GM21526 (cell line): ENCODE results near the gene DCAF10.
"Not testable (repeated sequence)": the region's sequence is repeated elsewhere in the genome, so short reads cannot be mapped to it uniquely, and the experiment has no call there.

Experiments used
- ATAC-seq: cut with Tn5 transposase; IDR thresholded peaks from one replicate; pipeline ENCODE4 v1.9.1; 2021; ENCODE audit warnings: moderate library complexity; ENCODE audit not compliant: unreplicated experiment, low FRiP score

The DCAF10 gene

DNA sequence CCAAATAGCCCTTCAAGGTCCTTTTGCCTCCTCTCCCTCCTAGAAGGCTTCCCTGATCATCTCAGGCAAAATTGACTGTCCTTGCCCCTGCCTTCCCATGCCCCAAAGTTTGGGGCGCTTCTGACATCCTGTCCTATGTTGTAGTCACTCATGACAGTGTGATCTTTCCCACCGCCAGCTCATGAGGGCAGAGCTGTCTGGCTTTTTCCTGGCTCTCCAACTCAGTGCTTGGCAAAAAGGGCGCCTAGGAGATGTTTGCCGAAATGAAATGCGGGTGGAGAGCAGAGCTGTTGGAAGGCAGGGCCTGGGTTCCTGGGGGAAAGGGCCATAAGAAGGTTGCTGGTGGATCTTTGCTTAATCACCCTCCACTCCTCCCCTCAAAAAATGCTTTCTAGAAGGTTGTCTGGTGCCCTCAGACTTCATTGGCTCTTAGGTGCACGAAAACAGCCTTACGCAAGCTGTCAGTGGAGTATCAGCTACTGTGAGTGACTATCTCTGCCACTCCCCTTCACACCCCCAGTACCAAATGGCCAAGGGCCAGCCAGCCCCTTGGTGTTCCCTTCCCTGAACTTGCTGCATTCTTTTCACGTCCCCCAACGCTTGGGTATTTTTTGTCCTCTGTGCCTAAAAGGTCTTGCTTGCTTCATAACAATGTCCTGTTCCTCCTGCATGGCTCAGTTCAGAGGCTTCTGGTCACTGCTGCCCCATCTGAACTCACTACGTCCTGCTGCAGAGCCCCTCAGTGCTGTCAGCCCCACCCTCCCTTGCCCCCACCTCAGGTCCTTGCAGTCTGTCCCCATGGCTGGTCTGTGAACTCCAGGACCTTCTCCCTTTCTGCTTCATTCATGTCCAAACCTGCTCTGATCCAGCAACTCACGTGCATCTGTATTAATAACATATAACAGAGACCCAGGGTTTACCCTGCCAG, 106.0 kb downstream of the DCAF10 start:
- no peak for ATAC-seq

DNA sequence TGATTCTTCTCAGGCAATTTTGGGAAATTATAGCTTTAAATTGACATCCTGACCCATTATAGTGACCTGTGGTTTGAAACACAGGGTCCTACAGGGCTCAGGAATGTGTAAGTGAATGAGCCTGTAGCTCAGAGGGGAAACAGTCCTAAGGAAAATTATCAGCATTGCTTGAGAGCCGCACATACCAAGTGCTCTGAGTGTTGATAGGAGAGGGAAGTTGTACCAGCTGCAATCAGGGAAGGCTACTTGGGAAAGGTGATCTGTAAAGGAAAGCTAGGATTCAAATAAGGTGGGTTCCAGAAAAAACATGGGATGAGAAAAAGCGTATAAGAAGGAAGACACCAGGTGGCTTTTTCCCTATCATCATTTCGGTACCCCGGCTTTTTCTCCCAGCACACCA, 107.7 kb downstream of the DCAF10 start:
- no peak for ATAC-seq

DNA sequence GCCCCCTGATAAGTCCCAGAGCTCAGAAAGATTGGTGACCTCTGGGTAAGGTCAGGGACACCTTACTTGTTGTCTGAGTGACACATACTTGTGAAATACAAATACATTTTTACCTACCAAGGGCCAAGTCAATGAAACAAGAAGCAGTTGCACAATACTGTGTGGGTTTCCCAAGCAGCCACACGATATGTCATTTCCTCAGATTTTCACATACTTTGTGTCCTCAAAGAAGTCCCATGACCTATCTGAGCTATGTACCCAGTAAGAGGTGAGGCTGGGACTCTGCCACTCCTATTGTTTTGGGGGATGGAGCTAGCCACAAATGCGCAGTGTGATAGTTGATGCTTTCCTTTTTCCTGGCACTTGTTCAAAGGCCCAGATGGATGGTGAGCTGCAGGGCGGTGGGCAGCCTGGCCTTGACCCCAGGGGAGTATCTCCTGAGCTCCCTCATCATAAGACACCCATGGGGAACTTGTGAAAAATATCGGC, 108.1 kb downstream of the DCAF10 start:
- no peak for ATAC-seq

DNA sequence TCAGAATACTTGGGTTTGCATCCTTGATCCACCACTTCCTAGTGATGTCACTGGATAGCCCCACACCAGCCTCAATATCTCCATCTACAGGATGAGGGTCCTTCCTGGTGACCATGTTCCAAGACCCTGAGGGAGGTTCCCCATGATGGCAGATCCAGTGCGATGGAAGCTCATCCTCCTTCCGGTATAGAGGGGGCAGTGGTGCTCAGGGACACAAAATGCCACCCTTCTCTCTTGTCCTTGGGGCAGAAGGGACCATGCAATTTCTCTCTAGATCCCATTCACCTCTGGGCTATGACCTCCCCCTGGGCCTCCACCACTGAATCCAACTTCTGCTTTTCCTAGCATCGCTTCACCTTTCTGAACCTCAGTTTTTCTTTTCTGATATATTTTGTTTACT, 108.7 kb downstream of the DCAF10 start:
- ATAC-seq, result no peak

DNA sequence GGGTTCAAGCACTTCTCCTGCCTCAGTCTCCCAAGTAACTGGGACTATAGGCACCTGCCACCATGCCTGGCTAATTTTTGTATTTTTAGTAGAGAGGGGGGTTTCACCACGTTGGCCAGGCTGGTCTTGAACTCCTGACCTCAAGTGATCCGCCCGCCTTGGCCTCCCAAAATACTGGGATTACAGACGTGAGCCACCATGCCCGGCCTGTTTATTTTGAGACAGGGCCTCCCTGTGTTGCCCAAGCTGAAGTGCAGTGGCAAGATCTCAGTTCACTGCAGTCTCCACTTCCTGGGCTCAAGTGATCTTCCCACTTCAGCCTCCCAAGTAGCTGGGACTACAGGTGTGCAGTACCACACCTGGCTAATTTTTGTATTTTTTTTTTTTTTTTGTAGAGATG, 109.2 kb downstream of the DCAF10 start:
- not testable (repeated sequence) for ATAC-seq

DNA sequence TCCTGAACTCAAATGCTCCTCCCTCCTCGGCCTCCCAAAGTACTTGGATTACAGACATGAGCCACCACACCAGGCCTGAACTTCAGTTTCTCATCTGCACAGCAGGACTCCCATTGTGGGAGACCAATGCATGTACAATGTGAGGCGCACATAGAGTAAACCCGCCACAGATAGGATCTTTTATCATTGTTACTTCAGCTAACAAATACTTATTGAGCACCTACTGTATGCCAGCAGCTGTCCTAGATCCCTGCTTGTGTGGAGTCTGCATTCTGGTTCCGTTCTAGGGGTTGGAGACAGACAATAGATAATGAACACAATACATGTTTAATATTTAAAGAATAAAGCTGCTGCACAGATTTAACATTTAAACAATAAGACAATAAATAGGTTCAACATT, 109.7 kb downstream of the DCAF10 start:
- no peak for ATAC-seq

DNA sequence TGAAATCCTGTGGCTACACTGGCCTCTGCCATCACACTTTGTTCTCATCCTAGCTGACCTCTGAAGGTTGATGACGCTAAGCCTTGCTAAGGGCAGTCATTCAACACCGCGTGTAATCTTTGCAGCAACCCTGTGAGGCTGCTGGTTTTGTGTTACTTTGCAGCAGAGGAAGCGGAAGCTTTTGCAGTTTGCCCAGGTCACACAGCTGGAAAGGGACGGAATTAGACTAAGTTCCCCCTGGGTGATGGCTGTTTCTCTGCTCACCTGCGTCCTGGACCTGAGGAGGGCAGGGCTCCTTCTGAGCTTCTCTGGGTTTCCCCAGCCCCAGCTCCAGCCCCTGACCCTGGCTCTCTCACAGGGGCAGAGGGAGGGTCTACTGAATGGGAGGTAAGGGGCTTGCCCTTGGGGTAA, 110.7 kb downstream of the DCAF10 start:
- no peak for ATAC-seq

DNA sequence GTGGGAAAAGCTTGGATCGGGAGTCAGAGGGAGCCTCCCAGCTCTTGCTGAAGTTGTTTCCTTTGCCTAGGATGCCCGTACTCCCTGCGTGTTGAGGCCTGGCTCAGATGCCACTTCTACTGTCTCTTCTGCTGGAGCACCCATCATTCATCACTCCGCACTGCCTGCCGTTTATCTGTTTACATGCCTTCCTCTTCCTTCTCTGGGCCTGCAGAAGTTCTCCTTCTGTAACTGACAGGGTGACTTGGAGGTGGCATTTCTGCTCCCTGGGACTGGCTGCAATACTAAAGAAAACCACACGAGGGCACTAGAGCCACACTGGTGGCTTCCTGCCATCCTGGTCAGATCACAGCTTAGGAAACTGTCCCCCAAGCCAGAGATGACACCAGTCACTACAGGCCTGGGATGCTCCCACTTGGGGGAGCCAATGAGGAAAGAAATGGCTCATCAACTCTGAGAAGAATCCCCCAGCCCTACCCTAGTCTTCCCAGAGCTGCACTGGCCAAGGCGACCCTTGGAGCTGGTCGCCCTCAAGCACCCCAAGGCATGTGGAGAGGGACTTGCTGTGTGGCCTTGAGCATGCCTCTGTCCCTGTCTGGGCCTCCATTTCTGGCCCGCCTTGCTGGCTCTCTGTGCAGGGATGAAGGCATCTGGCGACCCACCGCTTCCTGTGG, 113.0 kb downstream of the DCAF10 start:
- peak; percentile 74 for ATAC-seq

DNA sequence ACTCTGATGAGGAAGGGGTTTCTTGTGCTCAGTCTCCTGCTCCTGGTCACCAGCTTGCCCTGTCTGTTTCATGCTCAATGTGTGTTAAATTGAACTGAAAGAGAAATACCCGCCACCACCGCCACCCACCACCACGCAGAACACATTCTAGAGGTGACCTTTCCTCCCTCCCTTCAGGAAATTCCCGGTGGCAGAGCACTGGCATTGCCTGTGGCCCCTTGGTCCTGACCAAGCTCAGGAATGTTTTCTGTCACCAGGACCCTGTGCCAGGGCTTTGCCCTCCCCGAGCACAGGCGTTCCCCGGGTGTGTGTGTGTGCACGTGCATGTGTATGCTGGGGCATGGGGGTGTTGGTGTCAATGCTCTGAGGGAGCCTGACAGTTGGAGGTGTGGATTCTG, 113.6 kb downstream of the DCAF10 start:
- no peak for ATAC-seq

DNA sequence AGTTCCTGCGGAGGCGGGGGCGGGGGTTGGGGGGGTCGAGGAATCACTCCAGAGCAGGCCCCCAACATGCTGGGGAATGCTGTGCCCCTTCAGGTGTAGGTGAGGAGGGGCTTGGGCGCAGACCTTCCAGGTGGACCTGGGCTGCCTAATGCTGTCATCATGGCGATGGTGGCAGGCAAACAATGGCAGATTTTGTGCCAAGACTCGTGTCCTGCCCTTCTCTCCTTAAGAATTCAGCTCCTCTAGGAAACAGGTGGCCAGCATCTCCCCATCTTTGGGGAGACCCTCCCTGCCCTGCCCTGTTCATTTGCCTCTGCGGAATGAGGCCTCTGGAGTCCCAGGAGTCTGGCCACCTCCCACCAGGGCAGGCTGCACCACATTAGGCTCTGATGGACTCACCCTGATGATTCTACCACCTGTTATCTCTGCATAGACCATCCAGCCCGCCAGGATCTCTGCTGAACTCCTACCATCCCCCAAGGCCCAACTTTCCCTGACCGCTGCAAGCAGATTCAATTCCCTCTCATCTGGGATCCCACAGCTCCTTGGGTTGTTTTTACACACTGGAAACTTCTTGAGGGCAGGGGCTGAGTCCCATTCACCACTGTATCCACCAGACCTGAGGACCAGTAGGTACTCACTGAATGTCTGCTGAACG, 114.2 kb downstream of the DCAF10 start:
- ATAC-seq, result no peak

DNA sequence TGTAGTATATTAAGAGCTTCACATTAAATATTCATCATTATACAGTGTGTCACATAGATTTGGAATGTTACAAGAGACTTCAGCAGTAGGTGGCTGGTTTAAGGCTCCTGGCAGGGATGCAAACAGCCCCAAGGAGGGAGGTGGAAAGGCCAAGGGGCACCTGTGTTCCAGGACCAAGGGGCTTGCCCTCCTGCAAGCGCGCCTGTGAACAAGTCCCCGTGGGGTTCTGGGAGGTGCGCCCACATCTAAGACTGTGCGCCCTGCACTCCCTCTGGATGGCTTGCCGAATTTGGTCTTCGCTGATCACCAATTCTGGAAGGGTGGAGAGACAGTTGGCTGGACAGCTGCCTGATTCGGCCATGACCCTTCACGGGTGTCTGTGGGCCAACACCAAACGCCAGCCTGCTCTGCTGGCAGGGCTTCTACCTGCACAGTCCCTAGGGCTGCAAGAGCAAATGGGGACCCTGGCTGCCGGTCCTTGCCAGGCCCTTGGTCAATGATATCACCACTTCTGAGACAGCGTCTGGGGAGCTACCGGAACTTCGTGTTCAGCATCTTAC, 115.4 kb downstream of the DCAF10 start:
- ATAC-seq, result no peak

DNA sequence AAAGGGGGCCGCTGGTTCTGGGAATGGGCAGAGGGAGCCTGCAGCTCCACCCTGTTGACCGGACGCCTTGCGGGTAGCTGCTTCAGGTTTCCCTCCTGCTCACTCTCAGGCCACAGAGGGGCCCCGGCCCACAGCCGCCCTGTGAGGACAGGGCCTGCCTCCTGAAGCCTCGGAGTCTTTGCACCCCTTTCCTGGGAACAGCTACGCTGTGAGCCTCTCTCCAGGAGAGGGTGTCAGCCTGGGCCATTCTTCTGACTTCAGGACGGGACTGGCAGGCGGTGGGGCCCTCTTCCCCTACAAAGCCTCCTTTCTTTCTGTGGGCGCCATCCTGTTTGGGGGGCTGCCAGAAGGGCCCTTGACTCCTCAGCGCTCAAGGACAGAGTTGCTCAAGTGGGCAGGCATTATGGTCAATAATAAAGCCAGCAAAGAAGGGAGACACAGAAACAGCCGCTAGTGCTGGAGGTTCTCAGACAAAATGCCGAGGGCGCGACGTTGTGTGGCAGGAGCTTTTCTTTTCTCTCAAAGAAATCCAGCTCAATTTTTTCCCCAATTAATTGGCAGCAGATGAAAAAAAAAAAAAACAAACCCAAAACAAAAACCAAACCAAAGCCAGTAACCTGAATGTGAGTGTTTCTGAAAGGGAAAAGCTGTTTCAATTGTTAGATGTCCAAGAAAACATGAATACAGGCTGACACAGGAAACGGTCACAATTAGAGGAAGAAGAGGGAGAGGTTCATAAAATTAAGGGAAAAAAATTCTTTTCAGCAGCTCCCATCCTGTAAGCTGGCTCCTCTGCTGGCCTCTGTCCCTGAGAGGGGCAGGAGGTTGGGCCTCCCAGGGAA, 116.1 kb downstream of the DCAF10 start:
- ATAC-seq, result no peak
